NB4 (cell line): ENCODE results near the gene RSPH1.

Experiments used
- DNase-seq: peaks from one replicate; pipeline ENCODE4 v3.0.0; 2010; ENCODE audit warnings: low read depth
- H3K4me3 ChIP-seq: one replicate; pipeline ENCODE4 v1.5.1; 2011; ENCODE audit warnings: mild to moderate bottlenecking, low read depth, low read length, moderate library complexity
- CTCF ChIP-seq: IDR thresholded peaks from one replicate; pipeline ENCODE4 v1.5.1; 2012; ENCODE audit warnings: low read depth, low read length
- MAX ChIP-seq: IDR thresholded peaks from 2 replicates; pipeline ENCODE4 v1.6.1; 2011; ENCODE audit warnings: low read depth, low read length
- MYC ChIP-seq: IDR thresholded peaks from 2 replicates; pipeline ENCODE4 v1.6.1; 2011; ENCODE audit warnings: low read depth, low read length
- POLR2A ChIP-seq: IDR thresholded peaks from 2 replicates; pipeline ENCODE4 v1.6.1; 2011; ENCODE audit warnings: mild to moderate bottlenecking; ENCODE audit not compliant: insufficient read length; ENCODE audit errors: extremely low read depth

Gene RSPH1

GRCh38 chr21:42446531-42446930 lies 49.5 kb downstream of the RSPH1 start:
- TF ChIP-seq MAX (no peak), MYC (no peak), POLR2A (no peak), CTCF (no peak)
- no peak for DNase-seq
- no peak overlapping the region for H3K4me3 ChIP-seq

GRCh38 chr21:42445311-42445710 lies 50.7 kb downstream of the RSPH1 start:
- DNase-seq, result no peak
- TF ChIP-seq CTCF, result no peak
- no peak for TF ChIP-seq POLR2A
- no peak for TF ChIP-seq MAX
- TF ChIP-seq MYC, result no peak
- H3K4me3 ChIP-seq, result no peak overlapping the region

- TF ChIP-seq CTCF (no peak), POLR2A (no peak), MAX (no peak), MYC (no peak)
- no peak for DNase-seq
- no peak overlapping the region for H3K4me3 ChIP-seq
Observed at GRCh38 chr21:42444745-42445059, 51.3 kb downstream of the RSPH1 start.

GRCh38 chr21:42443876-42444744 lies 51.9 kb downstream of the RSPH1 start:
- H3K4me3 ChIP-seq, result no peak overlapping the region
- TF ChIP-seq MYC (no peak), POLR2A (no peak), MAX (no peak), CTCF (no peak)
- DNase-seq, result no peak

GRCh38 chr21:42443181-42443785 lies 52.7 kb downstream of the RSPH1 start:
- TF ChIP-seq MYC, result no peak
- TF ChIP-seq MAX, result no peak
- TF ChIP-seq POLR2A, result no peak
- no peak for TF ChIP-seq CTCF

More at GRCh38 chr21:42443181-42443785, 52.7 kb downstream of the RSPH1 start:
- DNase-seq, result no peak
- no peak overlapping the region for H3K4me3 ChIP-seq
